Middle frontal gyrus (tissue), 1 donor: ENCODE data around the gene PLD2.
"Not testable (repeated sequence)": the region's sequence is repeated elsewhere in the genome, so short reads cannot be mapped to it uniquely, and the experiment has no call there.

Experiments
- DNase-seq: peaks from one replicate; pipeline ENCODE4 v3.0.0-alpha.2; 2015; ENCODE audit warnings: low spot score; ENCODE audit errors: extremely low spot score

Gene PLD2

DNA sequence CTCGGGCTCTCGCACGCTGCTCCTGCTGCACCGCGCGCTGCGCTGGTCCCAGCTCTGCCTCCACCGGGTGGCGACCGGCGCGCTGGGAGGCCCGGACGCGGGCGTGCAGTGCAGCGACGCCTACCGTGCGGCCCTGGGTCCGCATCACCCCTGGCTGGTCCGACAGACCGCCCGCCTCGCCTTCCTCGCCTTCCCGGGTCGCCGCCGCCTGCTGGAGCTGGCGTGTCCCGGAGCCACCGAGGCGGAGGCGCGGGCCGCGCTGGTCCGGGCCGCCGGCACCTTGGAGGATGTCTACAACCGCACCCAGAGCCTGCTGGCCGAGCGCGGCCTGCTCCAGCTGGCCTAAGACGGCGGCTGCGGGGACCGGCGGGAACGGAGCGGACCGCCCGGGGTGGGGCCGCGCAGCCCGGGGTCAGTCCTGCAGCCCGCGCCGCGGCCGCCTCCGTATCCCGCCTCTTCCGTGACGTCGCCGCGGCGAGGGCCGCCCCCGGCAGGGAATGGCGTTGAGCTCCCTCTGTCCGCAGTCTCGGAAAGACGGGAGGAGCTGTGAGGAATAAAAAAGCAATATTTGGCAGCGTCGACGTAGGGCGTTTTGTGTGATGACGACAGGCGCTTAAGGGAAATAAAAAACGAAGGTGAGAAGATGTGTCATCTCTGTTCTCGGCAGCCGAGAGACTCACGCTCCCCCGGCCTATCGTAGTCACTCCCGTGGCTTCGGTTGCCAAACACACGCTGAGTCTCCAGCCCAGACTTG lies 16.8 kb upstream of the PLD2 start:
- peak; percentile 78 for DNase-seq

DNA sequence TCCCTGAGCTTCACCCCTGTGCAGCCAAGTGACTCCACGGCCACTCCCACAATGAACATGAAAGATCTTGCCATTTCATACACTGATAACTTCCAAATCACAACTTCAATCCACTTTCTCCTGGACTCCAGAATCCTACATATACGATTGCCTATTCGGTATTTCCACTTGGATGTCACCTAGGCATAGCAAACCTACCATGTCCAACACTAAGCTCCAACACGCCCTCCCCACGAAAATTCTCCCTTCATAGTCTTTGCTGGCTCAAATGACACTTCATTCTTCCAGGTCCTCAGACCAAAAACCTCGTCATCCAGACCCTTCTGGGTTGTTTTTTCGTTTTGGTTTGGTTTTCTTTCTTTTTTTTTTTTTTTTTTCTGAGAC lies 16.3 kb upstream of the PLD2 start:
- no peak for DNase-seq

DNA sequence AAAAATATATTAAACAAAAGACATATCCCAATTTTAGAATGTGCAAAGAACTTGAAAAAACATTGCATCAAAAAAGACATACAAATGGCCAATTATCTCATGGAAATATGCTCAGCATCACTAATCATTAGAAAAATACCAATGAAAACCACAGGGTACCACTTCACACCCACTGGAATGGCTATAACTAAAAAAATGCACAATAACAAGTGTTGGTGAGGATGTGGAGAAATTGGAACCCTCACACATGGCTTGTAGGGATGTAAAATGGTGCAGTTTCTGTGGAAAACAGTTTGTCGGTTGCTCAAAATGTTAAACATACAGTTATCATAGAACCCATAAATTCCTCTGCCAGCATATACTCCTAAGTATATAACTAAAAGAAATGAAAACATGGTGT lies 11.8 kb upstream of the PLD2 start:
- no peak for DNase-seq

DNA sequence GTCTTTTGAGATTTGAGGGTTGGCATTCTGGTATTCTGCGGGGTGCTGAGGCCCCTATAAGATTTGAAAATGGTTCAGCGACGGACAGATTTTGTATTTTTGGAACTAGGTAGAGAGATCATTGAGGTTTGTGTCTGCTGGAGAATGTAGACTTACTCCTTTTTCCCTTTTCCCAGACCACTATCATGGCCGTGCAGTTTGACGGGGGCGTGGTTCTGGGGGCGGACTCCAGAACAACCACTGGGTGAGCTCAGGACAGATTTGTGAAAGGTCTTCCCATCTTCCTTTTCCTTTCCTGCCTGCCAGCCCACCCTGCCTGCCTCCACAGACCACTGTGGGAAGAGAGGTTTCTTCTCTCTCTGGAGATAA lies 10.4 kb upstream of the PLD2 start:
- DNase-seq = no peak

DNA sequence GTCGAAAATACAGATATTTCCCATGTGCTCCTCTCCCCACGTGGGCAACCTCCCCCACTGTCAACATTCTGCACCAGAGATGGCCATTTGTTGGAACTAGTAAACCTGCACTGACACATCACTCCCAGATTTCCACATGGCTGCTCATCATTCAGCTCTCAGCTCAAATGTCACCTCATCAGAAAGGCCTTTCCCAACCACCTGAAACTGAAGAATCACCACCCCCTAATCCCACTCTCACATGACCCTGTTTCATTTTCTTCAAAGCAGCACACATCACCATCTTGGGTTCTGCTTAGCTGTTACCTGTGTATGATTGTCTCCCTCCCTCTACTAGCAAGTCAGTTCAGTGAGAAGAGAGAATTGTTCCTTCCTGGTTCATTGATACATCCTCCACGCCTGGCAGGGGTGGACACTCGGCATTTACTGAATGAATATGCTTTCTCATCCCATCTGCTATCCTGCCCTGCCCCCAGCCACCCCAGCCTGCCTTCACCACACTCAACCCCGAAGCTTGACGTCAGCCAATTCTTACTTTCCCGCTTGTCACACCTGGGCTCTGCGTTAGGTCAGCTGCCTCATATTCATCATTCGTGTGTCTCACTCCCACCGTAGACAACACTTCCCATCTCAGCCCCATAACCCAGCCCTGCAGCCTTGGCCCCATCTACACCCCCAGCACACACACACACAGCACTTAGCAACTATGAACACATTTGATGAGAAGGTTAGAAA lies 6.3 kb upstream of the PLD2 start:
- DNase-seq = no peak

DNA sequence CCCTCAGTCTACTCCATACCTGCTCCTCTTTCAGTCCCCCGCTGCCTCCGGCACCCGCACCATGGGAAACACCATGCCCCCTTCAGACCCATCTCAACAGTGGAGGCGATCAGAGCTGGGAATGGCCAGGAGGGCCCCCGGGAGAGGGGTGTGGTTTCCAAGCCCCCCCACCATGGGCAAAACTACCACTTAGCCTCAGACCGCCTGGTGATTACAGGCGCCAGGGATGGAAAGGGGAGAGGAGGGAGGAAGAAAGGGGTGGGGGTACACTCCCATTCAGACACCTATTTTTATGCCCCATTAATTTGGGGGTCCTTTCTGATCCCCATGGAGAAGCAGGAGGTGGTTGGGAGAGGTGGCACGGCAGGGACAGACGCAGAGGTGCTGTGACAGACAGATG lies 4.7 kb upstream of the PLD2 start, which contains the start of gene C17orf114:
Gene C17orf114 (minus strand): TSS at position 101 of the 400 bp plus-strand sequence.
- DNase-seq = no peak

DNA sequence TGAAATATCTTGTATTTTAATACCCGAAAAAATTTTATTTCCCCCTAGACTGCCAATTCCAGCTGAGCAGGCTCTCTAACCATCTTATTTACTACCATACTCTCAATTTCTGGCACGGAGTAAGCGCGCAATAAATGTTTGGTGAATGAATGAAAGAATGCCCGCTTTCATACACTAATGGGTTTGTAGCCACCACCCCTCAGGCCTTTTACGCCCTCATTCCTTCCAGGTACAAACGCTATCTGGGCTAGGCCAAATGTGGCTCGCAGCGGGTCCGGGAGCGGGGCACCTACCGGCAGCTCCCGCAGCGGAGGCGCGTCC lies 536 bp upstream of the PLD2 start:
- no peak for DNase-seq

DNA sequence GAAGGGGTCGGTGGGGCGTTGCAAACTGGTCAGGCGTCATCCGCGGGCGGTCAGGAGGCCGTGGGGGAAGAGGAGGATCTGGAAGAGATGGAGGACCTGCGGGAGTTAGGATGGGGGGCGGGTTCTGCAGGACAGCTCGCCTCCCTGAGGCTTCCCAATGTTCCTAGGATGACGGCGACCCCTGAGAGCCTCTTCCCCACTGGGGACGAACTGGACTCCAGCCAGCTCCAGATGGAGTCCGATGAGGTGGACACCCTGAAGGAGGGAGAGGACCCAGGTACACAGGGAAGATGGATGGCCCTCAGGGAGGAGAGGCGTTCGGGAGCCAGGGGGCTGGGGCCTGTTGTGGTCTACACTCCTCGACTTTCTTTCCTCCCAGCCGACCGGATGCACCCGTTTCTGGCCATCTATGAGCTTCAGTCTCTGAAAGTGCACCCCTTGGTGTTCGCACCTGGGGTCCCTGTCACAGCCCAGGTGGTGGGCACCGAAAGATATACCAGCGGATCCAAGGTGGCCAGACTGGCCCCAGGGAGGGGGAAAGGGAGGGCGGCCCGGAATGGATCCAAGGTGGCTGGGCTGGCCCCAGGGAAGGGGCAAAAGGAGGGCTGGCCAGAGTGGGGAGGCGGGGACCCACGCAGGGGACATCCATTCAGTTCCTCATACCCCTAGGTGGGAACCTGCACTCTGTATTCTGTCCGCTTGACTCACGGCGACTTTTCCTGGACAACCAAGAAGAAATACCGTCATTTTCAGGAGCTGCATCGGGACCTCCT lies 839 bp downstream of the PLD2 start:
- no peak for DNase-seq

DNA sequence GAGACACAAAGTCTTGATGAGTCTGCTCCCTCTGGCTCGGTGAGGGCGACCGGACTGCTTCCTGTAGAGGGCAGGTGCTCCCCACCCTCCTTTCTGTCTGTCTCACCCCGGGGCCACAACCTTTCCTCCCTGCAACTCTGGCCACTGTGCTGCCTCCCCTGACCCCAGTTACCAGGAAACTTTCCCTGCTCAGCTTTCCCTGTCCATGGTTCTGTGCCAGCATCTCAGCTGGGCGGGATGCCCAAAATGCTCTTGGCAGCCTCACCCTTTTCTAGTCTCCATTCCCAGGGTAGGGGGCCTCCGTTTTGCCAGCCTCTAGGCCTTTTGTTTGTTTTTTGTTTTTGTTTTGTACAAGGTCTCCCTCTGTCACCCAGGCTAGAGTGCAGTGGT lies 1.4 kb downstream of the PLD2 start:
- DNase-seq = peak; percentile 14

DNA sequence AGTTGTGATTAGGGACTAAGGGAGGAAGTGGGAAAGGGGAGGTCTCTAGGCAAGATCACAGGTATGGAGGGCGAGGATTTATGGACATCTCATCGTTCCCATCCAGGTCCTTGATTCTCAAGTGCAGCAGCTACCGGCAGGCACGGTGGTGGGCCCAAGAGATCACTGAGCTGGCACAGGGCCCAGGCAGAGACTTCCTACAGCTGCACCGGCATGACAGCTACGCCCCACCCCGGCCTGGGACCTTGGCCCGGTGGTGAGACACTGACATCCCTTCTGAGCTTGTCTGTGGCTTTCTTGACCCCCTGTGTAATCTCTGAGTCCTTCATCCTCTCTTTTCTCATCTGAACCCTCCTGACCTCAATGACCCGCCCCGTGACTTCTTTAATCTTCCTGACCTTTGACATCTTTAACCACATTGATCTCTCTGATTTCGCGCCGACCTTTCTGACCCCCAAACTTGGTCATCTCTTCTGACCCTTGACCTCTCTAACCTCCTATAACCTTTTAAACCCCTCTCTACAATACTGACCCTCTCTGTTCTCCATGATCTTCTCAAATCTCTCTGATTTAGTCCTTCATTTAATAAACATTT lies 3.8 kb downstream of the PLD2 start:
- DNase-seq = no peak

DNA sequence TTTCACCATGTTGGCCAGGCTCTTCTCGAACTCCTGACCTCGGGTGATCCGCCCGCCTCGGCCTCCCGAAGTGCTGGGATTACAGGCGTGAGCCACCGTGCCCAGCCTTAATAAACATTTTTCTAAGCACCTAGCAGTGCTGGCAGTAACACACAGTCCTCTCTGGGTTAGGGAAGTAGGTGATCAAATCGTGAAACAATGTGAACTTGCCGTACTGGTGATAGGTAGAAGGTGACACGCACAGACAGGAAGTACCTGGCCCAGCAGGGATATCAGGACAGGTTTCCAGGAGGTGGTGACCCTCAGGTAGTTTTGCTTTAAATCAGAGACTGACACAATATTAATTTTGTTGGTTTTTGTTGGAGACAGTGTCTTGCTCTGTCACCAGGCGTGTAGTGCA lies 4.5 kb downstream of the PLD2 start:
- DNase-seq = no peak

DNA sequence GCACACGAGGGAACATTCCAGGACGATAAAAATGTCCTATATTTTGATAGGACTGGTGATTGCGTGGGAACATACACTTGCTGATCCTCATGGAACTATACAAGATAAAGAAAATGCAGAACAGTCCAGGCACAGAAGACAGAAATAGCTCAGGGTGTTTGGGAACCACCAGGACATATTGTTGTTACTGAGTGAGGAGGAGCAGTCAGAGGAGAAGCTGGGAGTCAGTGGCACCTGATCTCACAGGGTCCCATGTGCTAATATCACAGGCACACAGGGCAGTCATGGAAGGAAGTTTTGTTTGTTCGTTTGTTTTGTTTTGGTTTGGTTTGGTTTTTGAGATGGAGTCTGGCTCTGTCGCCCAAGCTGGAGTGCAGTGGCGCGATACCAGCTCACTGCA lies 5.7 kb downstream of the PLD2 start:
- DNase-seq = no peak

DNA sequence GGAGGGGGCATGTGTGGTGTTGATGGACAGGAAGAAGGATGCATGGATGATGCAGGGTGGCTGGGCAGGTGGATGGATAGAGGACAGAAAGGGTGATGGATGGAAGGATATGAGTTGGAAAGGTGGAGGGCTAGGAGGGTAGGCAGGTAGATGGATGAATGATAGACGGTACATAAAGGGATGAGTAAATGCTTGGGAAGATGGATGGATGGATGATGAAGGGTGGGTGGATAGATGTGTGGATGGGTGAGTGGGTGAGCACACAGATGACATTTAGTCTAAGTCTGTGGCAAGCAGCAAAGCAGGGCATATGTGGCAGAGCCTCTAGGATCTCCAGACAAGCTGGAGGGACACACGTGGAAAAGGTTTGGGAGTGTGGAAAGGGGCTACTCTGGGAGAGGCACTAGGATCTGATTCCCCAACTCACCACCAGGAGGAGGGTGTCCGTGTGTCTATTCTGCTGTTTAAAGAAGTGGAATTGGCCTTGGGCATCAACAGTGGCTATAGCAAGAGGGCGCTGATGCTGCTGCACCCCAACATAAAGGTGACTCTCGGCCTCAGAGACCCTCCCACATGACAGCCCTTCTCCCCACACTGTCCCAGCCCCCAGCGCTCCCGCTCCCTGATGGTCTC lies 8.2 kb downstream of the PLD2 start:
- no peak for DNase-seq

DNA sequence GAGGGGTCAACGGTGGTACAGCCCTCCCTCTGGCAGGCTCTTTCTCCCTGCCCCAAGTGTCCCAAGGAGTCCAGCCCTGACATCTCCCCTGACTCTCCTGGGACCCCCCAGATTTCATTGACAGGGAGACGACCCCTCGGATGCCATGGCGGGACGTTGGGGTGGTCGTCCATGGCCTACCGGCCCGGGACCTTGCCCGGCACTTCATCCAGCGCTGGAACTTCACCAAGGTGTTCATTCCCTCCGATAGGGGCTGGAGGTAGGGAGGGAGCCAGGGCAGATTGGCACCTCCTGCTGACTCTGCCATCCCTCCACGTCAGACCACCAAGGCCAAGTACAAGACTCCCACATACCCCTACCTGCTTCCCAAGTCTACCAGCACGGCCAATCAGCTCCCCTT lies 9.9 kb downstream of the PLD2 start:
- DNase-seq = no peak

DNA sequence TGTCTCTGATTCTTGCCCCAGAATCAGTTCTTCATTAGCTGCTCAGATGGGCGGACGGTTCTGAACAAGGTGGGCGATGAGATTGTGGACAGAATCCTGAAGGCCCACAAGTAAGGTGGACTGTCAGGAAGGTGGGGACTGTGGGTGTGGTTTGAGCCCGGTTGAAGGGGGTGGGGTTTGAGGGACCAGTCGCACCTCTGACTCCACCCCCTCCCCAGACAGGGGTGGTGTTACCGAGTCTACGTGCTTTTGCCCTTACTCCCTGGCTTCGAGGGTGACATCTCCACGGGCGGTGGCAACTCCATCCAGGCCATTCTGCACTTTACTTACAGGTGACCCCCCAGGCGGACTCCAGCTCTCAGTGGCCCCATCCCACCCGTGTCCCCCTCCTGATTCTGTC lies 11.3 kb downstream of the PLD2 start:
- DNase-seq = no peak

DNA sequence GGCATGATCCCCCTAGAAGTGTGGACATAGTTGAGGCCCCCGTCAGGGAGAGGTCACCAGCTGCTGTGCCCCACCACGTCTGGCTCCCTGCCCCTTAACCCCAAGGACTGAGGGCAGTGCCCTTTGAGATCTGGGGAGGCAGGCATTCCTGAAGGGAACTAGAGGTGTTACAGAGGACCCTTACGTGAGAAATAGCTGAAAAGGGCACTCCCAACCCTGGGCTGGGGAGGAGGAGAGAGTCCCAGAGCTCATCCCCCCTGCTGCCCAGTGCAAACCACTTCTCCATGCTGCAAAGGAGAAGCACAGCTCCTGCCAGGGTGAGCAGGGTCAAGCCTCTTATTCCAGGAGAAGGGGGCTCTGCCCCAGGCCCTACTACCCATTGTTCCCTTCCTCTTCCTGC lies 15.9 kb downstream of the PLD2 start:
- DNase-seq = no peak

DNA sequence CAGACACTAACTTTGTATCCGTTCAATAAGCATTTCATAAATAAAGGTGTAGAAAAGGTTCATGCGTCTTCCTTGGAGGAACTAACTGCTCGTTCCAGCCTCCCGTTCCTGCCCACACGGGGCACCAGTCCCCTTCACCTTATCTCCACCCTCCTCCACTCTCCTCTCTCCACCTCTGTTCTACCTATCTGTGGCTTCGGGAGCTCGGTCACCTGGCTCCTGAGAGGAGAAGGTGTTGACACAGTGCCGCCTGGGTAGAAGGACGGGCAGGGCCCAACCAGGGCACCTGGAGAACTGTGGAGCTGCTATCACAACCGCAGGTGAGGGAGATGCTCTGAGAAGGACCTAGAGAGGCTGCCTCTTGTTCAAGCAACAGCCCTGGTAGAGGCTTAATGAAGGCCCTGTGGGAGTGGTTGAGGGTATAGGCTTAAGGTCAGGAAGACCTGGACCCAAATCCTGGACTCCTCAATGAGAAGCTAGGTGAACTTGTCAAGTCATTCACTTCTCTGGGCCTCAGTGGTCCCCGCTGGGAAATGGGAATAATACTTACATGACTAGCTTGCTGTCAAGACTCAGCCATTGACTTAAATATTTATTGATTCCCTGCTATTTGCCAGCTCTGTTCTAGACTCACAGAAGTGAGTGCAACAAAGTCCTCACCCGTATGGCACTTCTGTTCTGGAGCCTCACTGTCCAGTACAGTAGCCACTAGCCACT lies 16.6 kb downstream of the PLD2 start:
- DNase-seq = no peak

DNA sequence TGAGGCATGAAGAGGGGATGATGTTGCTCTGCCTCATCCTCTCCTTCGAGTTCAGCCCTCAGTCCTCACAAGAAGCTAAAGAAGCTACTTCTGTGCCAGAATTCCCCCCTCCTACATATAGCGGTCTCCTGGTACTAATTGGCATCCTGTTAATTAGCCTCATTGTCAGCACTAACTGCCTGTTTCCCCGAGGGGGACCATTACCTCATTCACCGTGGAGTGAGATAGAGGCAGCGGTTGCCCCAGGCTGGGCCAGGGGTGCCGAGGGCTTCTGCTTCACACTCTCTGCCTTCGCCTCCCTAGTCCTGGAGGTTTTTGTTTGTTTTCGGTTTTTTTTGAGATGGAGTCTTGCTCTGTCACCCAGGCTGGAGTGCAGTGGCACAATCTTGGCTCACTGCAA lies 20.4 kb downstream of the PLD2 start:
- DNase-seq = no peak

DNA sequence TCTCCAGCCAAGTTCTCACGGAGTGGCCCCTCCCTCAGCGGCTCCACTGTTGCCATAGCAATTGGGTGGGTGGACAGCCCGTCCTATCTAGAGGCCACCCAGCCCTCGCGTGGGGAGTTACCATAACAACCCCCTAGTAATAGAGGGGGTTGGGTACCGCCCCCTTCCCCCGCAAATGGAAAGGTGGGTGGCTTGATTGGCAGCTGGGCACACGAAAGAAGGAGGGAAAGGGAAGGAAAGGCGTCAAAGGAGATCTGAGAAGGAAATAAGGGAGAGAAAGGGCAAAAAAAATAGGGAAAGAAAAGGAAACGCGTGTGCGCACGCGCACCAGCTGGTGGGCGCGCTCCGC lies 25.9 kb downstream of the PLD2 start:
- DNase-seq = not testable (repeated sequence)

DNA sequence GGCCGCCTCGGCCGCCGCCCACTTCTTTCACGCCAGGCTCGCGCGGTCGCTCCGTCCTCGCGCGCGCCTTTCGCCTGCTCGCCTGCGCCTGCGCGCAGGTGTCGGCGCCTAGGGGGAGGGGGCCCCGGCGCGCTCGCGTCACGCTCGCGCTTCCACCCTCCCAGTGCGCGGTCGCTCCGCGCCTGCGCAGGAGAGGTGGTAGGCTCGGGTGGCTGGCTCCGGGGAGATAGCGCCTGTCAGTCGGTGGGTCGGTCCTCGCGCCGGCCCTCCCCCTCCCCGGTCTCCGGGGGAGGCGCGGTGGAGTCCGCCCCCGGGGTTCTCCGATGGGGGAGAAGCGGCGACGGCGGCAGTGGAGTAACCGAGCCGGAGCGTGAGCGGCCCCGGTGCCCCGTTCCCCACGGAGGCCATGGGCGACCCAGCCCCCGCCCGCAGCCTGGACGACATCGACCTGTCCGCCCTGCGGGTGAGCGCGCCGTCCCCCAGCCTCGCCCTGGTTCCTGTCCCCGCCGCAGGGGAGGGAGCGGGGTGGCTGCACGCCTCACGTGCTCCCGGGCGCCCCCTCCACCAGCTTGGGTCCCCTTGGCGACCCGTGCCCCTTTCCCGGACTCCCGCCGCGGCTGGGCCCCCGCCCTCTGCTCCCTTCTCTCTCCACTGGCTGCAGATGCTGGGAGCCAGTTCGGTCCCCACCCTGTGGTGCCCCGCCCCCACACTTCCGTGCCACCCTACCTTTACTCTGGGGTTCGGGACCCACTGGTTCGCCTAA lies 26.4 kb downstream of the PLD2 start, which contains the start of gene MINK1:
Gene MINK1 (plus strand): TSS at position 163 of the 763 bp plus-strand sequence. CDS start 244 bp downstream, at position 407.
- peak; percentile 86 for DNase-seq
